Measurements from ENCODE around the gene IGFLR1.
"Not testable (repeated sequence)": the region's sequence is repeated elsewhere in the genome, so short reads cannot be mapped to it uniquely, and the experiment has no call there.

Gene IGFLR1

DNA sequence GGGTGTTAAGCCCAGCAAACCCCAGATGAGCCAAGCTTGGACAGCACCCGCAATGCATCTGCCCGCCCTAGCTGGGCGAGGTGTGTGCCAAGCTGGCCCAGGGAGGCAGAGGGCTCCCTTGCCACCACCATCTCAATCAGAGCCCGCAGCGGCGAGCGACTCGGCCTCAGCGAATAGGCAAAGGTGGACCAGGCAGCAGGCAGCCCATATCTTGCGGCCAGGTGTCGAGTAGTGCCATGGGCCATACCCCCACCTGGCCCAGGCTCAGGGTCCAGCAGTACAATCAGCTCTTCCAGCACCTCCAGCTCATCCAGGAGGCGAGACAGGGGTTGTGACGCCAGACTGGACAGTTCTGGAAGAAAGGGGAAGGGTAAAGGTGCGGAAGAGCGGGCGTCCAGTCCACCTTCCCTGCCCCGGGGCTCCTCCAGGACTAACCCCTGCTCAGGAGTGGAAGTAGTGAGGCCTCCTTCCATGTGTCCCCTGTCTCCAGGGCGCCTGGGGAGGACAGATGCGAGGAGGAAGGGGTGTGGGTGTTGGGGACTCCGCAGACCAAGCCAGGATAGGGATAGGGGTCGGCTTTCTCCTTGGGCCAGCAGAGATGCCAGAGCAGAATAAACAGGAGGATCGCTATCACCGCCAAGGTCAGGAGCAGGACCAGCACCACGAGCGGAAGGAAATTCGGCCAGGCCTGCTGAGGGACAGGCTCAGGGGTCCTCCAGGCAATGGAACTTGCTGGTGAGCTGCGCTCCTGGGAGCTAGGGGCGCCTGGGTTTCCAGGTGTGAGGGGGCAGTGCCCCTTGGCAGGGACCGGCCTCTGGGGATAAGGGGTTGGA is 2.8 kb downstream of the IGFLR1 start:
- DNase-seq = no peak

GRCh38 chr19:35738887-35739229 is 3.4 kb downstream of the IGFLR1 start:
- DNase-seq = no peak

- no peak for DNase-seq
Observed at GRCh38 chr19:35738021-35738886, 4.0 kb downstream of the IGFLR1 start.

GRCh38 chr19:35736913-35737886 is 5.1 kb downstream of the IGFLR1 start:
- peak; percentile 35 for DNase-seq

GRCh38 chr19:35734889-35735288 is 7.4 kb downstream of the IGFLR1 start:
- DNase-seq = no peak

- no peak for DNase-seq
Observed at GRCh38 chr19:35734273-35734672, 8.0 kb downstream of the IGFLR1 start.

GRCh38 chr19:35733180-35734125 is 8.8 kb downstream of the IGFLR1 start:
- no peak for DNase-seq

GRCh38 chr19:35732540-35733179 is 9.6 kb downstream of the IGFLR1 start:
- DNase-seq = no peak

DNA sequence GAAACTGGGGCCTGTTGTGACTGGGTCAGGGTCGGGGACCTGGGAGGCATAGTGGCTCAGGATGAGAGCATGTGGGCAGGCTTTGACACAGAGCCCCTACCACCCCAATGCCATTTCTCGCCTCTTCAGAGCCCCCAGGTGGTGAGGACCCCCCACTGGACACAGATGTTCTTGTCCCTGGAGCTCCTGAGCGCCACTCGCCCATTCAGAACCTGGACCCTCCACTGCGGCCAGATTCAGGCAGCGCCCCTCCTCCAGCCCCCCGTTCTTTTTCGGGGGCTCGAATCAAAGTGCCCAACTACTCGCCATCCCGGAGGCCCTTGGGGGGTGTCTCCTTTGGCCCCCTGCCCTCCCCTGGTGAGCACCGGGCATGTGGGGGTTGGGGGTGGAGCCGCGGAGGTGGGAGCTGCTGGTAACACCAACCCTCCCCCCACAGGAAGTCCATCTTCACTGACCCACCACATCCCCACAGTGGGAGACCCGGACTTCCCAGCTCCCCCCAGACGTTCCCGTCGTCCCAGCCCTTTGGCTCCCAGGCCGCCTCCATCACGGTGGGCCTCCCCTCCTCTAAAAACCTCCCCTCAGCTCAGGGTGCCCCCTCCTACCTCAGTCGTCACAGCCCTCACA is 10.4 kb downstream of the IGFLR1 start:
- DNase-seq = no peak

- no peak for DNase-seq
Observed at GRCh38 chr19:35731353-35731752, 10.9 kb downstream of the IGFLR1 start.

DNA sequence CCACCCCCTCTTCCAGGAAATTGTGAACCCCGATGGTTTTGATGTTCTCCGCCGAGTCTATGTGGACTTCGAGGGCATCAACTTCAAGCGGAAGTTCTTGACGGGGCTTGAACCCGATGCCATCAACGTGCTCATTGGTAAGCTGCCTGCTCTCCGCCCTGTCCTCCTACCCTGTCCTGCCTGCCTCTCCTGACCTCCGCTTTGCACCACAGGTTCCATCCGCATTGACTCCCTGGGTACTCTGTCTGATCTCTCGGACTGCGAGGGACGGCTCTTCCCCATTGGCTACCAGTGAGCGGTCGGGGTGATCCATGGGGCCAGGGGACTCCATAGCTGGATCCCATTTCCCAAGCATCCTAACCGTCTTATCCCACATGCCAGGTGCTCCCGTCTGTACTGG is 11.9 kb downstream of the IGFLR1 start:
- DNase-seq = no peak

DNA sequence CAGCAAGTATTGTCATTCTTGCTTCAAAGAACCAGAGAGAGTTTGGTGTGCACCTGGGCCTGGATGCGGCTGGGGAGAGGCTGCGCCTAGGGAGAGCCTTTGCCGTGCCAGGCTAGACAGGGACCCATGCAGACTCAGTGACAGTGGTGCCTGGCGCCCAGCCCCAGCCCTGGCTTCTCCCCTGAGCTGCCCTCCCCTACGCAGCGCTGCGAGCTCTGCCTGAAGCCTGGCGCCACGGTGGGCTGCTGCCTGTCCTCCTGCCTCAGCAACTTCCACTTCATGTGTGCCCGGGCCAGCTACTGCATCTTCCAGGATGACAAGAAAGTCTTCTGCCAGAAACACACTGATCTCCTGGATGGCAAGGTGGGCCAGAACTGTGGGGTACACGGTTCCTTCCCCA is 12.5 kb downstream of the IGFLR1 start:
- DNase-seq = no peak

DNA sequence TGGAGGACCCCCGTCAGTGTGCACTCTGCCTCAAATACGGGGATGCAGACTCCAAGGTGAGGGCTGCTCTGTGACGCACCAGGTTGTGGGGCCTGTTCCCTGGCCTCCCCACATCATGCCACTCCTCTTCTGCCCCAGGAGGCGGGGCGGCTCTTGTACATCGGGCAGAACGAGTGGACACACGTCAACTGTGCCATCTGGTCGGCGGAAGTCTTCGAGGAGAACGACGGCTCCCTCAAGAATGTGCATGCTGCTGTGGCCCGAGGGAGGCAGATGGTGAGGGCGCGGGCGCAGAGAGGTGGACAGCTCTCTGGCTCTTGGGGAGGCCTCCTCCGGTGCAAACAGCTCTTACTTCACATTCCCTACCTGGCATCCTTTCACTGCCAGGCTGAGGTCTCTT is 13.2 kb downstream of the IGFLR1 start:
- DNase-seq = no peak

DNA sequence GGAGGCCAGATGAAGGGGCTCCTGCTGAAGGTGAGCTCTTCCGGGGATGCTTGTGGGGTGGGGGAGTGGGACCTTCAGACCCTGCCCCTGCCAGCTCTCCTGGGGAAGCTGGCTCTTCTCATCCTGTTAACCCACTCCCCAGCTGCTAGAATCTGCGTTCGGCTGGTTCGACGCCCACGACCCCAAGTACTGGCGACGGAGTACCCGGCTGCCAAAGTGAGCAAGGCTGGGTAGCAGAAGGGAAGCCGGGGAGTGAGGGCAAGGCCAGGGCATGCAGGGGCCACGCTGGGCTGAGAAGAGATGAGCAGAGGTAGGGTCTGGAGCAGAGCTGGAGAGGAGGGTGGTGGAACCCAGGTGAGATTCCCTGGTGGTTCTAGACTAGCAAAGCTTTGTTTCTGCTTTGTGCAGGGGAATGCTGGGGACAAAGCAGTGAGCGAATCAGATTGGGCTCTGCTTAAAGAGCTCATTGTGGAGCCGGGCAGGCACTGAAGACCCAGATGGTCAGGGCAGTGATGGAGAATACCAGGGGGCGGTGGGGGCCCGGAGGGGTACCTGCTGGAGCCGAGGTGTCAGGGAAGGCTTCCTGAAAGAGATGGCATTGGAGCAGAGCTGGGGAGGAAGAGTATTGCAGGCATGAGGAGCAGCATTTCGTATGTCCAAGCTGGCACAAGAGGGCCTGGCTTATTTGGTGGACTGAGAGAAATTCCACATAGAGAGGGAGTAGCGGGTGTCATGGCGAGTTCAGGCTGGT is 14.1 kb downstream of the IGFLR1 start:
- DNase-seq = no peak

DNA sequence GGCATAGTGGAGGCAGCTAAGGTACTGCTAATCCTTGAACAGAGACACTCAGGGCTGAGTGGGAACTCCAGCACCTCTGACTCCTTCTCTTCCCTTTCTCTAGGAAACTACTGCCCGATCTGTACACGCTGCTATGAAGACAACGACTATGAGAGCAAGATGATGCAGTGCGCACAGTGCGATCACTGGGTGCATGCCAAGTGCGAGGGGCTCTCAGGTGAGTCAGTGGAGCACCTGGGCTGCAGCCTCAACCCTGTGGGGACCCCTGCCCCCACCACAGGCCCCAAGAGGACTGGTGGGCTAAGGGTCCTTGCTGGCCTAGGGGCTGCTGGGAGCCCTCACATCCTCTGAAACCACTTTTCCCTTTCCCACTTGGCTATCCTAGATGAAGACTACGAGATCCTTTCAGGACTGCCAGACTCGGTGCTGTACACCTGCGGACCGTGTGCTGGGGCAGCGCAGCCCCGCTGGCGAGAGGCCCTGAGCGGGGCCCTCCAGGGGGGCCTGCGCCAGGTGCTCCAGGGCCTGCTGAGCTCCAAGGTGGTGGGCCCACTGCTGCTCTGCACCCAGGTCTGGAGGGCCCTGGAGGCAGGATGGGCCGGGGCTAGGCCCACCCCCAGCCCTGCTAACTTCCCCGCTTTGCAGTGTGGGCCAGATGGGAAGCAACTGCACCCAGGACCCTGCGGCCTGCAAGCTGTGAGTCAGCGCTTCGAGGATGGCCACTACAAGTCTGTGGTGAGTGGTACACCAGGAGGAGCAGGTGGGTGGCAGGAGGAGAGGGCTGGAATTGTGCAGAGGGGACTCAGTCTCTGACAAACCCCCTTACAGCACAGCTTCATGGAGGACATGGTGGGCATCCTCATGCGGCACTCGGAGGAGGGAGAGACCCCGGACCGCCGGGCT is 14.9 kb downstream of the IGFLR1 start:
- no peak for DNase-seq

DNA sequence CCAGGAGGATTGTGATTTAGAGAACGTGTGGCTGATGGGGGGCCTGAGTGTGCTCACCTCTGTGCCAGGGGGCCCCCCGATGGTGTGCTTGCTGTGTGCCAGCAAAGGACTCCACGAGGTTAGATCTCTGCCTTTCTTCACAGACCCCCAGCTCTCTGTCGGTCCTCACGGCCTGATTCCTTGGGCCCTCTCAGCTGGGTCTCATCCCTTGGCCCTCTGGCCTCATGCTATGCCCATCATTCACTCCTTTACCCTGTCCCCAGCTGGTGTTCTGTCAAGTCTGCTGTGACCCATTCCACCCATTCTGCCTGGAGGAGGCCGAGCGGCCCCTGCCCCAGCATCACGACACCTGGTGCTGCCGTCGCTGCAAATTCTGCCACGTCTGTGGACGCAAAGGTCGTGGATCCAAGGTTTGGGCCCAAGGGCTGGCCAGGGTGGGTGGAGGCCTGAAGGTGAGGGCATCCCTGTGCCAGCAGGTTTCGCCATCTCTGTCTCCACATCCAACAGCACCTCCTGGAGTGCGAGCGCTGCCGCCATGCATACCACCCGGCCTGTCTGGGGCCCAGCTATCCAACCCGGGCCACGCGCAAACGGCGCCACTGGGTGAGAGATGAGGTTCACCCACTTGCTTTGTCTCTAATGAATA is 16.9 kb downstream of the IGFLR1 start:
- DNase-seq = no peak

- DNase-seq = no peak
Observed at GRCh38 chr19:35724560-35724959, 17.7 kb downstream of the IGFLR1 start.

DNA sequence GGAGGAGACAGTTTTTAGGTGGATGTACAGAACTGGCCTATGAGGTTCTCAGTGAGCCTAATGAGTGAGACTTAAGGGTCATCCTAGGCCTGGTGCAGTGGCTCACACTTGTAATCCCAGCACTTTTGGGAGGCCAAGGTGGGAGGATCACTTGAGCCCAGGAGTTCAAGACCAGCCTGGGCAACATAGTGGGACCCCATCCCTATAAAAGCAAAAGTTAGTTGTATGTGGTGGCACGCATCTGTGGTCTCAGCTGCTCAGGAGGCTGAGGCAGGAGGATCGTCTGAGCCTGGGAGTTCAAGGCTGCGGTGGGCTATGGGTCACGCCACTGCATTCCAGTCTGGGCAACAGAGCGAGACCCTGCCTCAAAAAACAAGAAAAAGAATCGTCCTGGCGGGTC is 18.1 kb downstream of the IGFLR1 start:
- DNase-seq = not testable (repeated sequence)

Data from activated T-cell treated with anti-CD3 and anti-CD28 coated beads, Interleukin-2, amount 50 U/mL, for 1 hour (primary cell).